IPS-18c (cell line): ENCODE data around the gene MALSU1.
A peak's percentile ranks its signal among the peaks of the same experiment; 100 is the strongest.
"Not testable (repeated sequence)": the region's sequence is repeated elsewhere in the genome, so short reads cannot be mapped to it uniquely, and the experiment has no call there.

Source experiments
- H3K4me3 ChIP-seq: 2 replicates; pipeline ENCODE4 v1.7.0; 2013; ENCODE audit warnings: low read depth, mild to moderate bottlenecking, low read length, moderate library complexity; ENCODE audit not compliant: insufficient read depth
- H3K9me3 ChIP-seq: one replicate; pipeline ENCODE4 v1.6.1; 2013; ENCODE audit warnings: mild to moderate bottlenecking, low read length, moderate library complexity; ENCODE audit not compliant: control insufficient read depth, insufficient read depth

Gene MALSU1

GRCh38 chr7:23279819-23280525, 19.2 kb upstream of the MALSU1 start:
- no peaks in the 10 kb centered on the region for H3K9me3 ChIP-seq
- H3K4me3 ChIP-seq, result no peak overlapping the region

GRCh38 chr7:23283086-23283485, 16.1 kb upstream of the MALSU1 start:
- no peaks in the 10 kb centered on the region for H3K9me3 ChIP-seq
- H3K4me3 ChIP-seq, result no peak overlapping the region

- H3K4me3 ChIP-seq, result no peak overlapping the region
- H3K9me3 ChIP-seq, result peaks cover 2% of the 10 kb centered on the region
These were observed 14.3 kb upstream of the MALSU1 start for GRCh38 chr7:23284871-23285270.

GRCh38 chr7:23285657-23286646, 13.2 kb upstream of the MALSU1 start:
- Histone ChIP-seq H3K4me3 (no peak overlapping the region), H3K9me3 (peaks cover 2% of the 10 kb centered on the region)

- Histone ChIP-seq H3K9me3 (peaks cover 2% of the 10 kb centered on the region), H3K4me3 (no peak overlapping the region)
These were observed 11.5 kb upstream of the MALSU1 start for GRCh38 chr7:23287612-23288011.

GRCh38 chr7:23290993-23291392, 8.1 kb upstream of the MALSU1 start:
- Histone ChIP-seq H3K4me3 (no peak overlapping the region), H3K9me3 (peaks cover 2% of the 10 kb centered on the region)

GRCh38 chr7:23291957-23292560, 7.1 kb upstream of the MALSU1 start:
- no peak overlapping the region for H3K4me3 ChIP-seq

GRCh38 chr7:23292623-23293022, 6.5 kb upstream of the MALSU1 start:
- Histone ChIP-seq H3K9me3 (peaks cover 2% of the 10 kb centered on the region), H3K4me3 (no peak overlapping the region)

More at GRCh38 chr7:23291957-23292560, 7.1 kb upstream of the MALSU1 start:
- peaks cover 2% of the 10 kb centered on the region for H3K9me3 ChIP-seq

- Histone ChIP-seq H3K9me3 (peaks cover 2% of the 10 kb centered on the region), H3K4me3 (no peak overlapping the region)
These were observed 5.6 kb upstream of the MALSU1 start for GRCh38 chr7:23293500-23294073.

- H3K4me3 ChIP-seq, result no peak overlapping the region
- peaks cover 1% of the 10 kb centered on the region for H3K9me3 ChIP-seq
These were observed 4.4 kb upstream of the MALSU1 start for GRCh38 chr7:23294549-23295400.

- peaks cover 2% of the 10 kb centered on the region for H3K9me3 ChIP-seq
These were observed 3.8 kb upstream of the MALSU1 start for GRCh38 chr7:23295401-23295697.

GRCh38 chr7:23298141-23298881, 828 bp upstream of the MALSU1 start:
- H3K4me3 ChIP-seq, result no peak overlapping the region
- peaks cover 2% of the 10 kb centered on the region for H3K9me3 ChIP-seq

More at GRCh38 chr7:23295401-23295697, 3.8 kb upstream of the MALSU1 start:
- H3K4me3 ChIP-seq, result no peak overlapping the region

GRCh38 chr7:23299770-23300300, 696 bp downstream of the MALSU1 start:
- H3K9me3 ChIP-seq, result peaks cover 2% of the 10 kb centered on the region
- peak overlapping the region; percentile 88 for H3K4me3 ChIP-seq

GRCh38 chr7:23306936-23307521, 7.9 kb downstream of the MALSU1 start:
- Histone ChIP-seq H3K9me3 (no peaks in the 10 kb centered on the region), H3K4me3 (no peak overlapping the region)

GRCh38 chr7:23308754-23309153, 9.6 kb downstream of the MALSU1 start:
- no peak overlapping the region for H3K4me3 ChIP-seq
- H3K9me3 ChIP-seq, result no peaks in the 10 kb centered on the region

GRCh38 chr7:23312141-23312540, 13.0 kb downstream of the MALSU1 start:
- not testable (repeated sequence) for H3K9me3 ChIP-seq, H3K4me3 ChIP-seq
